ENCODE measurements around the gene ITGA2.

Gene ITGA2

DNA sequence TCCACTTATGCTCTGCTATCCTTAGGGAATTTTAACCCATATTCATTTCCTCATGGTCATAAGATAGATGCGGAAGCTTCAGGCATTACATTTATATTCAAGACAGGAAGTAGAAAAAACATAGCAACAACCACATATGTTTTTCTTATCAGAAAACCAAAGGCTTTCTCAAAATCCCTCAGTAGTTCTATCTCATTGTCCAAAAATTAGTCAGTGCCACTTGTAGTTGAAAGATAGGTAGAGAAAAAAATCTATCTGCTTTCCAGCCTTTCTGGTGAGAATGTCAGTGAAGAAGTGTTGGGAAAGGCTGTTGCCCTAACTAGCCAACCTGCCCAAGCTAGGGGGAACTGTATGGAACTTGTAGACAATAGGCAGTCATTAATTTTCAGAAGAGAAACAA is 143.9 kb downstream of the ITGA2 start:
- FAIRE-seq (no peak), DNase-seq (ENCODE audit: insufficient read length) (no peak)
- TF ChIP-seq POLR2A (IDR thresholded peaks at IDR 0.05; ENCODE audit: low read depth, low read length) (no peak), POLR2AphosphoS5 (IDR thresholded peaks at IDR 0.05; ENCODE audit: low read depth, low read length) (no peak), TAF1 (IDR thresholded peaks at IDR 0.05; ENCODE audit: borderline replicate concordance, low read depth, low read length) (no peak)
